ENCODE results near the gene FANCM.
"Not testable (repeated sequence)": the region's sequence is repeated elsewhere in the genome, so short reads cannot be mapped to it uniquely, and the experiment has no call there.

Gene FANCM

DNA sequence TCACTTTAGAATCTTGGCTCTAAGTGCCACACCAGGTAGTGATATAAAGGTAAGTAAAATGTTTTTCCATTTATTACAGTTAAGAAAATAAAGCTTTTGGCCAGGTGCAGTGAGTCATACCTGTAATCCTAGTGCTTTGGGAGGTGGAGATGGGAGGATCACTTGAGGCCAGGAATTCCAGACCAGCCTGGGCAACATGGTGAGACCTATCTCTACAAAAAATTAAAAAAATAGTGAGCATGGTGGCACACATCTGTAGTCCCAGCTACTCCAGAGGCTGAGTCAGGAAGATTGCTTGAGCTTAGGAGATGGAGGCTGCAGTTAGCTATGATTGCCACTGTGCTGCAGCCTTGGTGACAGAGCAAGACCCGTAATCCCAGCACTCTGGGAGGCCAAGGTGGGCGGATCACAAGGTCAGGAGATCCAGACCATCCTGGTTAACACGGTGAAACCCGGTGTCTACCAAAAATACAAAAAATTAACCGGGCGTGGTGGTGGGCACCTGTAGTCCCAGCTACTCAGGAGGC lies 5.0 kb downstream of the FANCM start:
- no peak for DNase-seq (ENCODE audit: low read depth)

DNA sequence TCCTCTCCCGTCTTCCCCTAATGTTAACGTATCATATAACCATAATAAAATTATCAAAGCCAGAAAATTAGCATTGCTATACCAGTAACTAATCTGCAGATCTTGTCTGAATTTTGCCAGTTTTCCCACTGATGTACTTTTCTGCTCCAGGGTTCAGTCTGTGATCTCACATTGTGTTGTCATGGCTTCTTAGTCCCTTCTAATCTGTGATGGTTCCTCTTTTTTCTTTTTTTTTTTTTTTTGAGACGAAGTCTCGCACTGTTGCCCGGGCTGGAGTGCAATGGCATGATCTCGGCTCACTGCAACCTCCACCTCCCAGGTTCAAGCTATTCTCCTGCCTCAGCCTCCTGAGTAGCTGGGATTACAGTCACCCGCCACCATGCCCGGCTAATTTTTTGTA lies 6.4 kb downstream of the FANCM start:
- not testable (repeated sequence) for DNase-seq (ENCODE audit: low read depth)

DNA sequence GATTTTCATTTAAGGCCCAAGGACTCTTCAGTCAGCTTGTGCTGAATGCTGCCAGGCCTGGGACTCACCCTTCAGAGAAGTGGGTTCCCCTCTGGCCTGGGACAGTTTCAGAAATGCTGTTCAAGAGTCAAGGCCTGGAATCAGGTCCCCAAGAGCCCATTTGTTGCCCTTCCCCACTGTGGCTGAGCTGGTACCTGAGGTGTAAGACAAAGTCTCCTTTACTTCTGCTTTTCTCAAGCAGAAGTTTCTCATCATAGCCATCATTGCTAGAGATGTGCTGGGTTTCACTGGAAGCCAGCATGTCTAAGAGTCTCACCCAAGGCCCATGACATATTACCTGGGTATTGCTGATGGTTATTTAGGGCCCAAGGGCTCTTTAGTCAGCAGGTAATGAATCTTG lies 8.9 kb downstream of the FANCM start:
- no peak for DNase-seq (ENCODE audit: low read depth)

DNA sequence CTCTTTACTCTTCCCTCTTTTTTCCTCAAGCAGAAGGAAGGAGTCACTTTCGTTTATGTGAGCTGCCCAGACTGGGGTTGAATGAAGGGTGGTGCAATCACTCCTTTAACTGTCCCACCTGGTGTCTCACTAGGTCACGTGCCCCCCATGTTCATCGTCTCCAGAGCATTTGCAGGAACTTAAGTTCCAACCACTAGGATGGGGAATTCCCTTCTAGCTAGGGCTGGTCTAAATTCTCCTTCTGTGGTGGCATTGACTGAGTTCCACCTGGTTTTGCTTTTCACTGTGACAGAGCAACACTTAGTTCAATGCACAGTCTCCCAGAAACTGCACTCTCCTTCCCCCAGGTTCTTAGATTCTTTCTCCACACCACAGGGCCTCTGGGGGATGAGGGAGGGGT lies 9.5 kb downstream of the FANCM start:
- no peak for DNase-seq (ENCODE audit: low read depth)

DNA sequence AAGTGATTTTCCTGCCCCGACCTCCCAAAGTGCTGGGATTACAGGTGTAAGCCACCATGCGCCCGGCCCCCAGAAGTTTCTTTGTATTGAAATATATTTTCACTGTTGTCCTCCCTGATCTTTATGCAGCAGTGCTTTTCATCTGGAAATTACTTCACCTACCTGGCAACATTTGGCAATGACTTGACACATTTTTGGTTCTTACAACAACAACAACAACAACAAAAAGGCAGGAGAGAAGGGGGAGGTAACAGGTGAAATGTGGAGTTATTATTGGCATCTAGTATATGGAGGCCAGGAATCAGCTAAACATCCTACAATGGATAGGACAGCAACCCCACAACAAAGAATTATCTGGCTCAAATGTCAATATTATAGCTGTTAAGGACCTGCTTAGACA lies 13.9 kb downstream of the FANCM start:
- DNase-seq (ENCODE audit: low read depth), result no peak

DNA sequence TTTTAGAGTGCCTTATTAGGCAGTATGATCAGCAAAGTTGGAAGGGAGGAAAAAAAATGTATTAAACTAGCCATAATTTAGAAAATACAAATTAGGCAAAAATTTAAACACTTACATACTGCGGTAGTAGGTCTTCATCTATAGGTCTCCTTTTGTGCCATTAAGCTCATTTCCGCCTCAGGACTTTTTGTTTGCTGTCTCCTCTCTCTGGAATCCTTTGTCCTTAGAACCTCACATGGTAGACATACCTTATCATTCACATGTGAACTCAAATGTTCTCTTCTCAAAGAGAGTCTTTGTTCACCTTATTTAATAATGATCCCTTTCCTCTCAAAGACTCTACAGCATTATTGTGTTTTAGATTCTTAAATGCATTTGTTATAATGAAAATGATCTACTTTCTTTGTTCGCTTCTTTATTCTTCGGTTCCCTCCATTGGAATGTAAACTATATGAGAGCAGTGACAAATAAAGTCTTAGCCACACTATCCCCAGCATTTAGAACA lies 14.7 kb downstream of the FANCM start:
- no peak for DNase-seq (ENCODE audit: low read depth)

DNA sequence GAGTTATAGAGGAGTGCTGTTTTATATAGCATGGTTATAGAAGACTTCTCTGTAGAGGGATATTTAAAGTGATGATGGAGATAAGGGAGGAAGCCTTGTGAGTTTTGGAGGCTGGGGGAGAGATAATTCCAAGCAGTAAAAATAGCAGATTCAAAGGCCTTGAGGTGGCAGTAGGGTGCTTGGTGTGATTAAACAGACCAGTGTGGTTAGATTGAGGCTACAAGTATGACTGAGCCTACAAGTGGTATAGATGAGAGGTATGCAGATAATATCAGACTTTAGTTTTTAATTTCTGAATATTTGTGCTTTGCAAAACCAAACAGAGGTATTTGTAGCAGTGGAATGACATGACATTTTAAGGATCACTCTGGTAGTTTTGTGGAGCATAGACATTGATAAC lies 20.3 kb downstream of the FANCM start:
- DNase-seq (ENCODE audit: low read depth), result no peak

DNA sequence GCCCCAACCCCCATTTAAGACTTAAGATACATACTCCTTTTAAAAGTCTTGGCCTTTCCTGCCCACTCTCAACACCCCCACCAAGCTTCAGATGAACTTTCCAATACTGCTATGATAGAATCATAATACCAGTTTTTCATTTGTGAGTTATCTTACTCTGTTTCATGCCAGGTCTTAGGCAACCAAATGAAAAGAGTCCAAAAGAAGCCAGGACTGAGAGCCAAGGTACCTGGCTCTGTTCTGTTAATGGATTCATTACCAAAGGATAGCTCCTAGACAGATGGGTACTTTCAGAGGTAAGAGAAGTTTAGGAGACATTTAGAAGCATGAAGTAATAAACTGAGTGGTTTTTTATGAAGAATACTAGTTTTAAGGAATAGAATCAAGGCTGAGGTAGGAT lies 34.2 kb downstream of the FANCM start:
- no peak for DNase-seq (ENCODE audit: low read depth)

DNA sequence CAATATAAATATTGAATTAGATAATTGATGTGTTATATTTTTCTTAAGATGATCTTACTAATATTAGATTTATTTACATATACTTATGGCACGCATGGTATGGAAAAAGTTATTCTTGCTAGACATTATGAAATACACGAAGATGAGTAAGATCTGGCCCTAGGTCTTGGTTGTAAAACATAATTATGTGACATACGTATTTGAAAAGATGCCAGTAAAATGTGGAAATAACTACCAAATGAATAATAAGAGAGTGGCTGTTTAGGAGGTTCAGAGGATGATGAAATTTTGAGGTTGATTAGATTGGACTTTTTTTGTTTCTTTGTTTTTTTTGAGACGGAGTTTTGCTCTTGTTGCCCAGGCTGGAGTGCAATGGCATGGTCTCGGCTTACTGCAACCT lies 41.3 kb downstream of the FANCM start:
- DNase-seq (ENCODE audit: low read depth), result no peak

DNA sequence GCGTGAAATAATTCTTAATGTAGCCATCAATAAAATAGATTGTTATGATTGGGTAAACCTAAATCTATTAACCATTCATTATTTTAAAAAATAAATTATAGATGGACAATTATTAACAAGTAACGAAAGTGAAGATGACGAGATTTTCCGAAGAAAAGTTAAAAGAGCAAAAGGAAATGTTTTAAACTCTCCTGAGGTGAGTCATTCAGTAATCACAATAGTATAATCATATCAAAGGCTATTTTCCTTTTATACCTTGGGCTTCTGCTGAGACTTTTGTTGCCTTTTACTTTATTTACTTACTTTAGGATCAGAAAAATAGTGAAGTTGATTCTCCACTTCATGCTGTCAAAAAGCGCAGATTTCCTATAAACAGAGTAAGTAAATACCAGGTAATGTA lies 45.6 kb downstream of the FANCM start:
- no peak for DNase-seq (ENCODE audit: low read depth)

DNA sequence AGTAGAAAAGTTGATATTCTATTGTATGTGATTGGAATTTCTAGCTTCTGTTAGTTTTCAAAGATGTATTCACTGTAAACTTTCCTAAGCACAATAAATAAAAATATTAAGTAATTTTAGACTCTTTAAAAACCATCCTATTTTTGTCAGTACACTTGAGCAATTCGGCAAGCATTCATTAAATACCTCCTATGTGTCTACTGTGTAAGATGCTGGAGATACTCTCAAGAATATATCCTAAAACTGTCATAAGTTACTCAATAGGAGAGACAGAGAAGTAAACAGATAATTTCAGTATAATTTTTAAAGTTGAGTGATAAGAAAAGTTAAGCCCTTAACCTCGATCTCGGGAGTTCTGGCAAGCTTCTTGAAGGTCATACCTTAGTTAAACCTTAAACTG lies 46.1 kb downstream of the FANCM start:
- DNase-seq (ENCODE audit: low read depth), result no peak

DNA sequence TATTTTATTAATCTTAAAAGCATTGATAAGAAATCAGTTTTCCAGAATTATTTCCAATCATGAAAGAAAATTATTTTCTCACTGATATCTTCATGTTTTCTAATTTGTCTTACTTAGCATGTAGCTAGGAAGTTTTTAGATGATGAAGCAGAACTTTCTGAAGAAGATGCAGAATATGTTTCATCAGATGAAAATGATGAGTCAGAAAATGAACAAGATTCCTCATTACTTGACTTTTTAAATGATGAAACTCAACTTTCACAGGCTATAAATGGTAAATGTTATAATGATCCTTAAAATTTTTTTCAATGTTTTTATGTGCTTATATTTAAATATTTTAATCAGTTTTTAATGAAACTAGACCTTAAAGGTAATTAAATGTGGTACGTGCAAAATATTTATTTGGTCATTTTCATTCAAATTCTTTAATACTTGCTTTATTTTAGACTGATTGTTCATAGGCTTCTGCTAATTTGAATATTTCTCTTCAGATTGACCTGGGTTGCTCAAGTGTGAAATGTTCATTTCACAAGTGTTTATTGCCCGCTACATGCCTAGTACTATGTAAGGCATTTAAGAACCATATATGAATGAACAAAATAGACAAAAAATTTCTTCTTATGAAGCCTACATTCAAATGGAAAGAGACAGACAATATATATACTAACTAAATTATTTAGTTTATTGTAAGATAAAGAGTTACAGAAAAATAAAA lies 49.5 kb downstream of the FANCM start:
- no peak for DNase-seq (ENCODE audit: low read depth)

DNA sequence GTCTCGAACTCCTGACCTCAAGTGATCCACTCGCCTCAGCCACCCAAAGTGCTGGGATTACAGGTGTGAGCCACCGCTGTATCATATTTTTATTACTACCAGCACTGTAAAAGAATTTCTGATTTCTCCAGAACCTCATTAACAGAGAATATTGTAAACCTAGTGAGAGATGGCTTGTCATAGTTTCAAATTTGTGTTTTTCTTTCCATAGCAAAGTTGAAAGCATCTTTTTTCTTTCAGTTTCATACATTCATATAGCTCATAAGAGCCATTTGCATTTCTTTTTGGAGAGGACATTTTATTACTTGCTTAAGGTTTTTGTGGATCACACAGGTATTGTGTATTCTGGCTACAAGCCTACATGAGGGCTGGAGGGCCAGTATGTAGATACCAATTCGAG lies 59.2 kb downstream of the FANCM start:
- no peak for DNase-seq (ENCODE audit: low read depth)

DNA sequence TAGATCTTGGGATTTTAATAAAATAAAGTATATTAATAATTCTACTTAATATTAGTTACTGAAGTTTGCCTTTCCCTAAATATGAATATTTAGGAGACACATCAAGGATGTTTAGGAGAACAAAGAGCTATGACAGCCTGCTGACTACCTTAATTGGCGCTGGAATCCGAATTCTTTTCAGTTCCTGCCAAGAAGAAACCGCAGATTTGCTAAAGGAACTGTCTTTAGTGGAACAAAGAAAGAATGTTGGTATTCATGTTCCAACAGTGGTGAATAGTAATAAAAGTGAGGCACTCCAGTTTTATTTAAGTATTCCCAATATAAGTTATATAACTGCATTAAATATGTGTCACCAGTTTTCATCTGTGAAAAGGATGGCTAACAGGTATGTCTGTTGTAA lies 62.8 kb downstream of the FANCM start:
- DNase-seq (ENCODE audit: low read depth), result no peak

DNA sequence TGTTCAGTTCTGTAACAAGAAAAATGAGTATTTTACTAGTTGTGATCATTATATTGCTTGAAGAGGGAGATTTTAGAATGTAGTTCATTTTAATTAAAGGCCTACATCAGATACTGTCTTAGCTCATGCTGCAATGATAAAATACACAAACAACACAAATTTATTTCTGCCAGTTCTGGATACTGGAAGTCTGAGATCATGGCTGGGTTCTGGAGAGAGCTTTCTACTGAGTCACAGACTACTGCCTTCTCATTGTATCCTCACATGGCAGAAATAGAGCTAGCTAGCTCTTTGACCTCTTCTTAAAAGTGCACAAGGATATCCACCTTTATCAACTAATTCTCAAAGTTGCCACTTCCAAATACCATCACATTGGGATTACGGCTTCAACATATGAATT lies 63.5 kb downstream of the FANCM start:
- DNase-seq (ENCODE audit: low read depth), result no peak

DNA sequence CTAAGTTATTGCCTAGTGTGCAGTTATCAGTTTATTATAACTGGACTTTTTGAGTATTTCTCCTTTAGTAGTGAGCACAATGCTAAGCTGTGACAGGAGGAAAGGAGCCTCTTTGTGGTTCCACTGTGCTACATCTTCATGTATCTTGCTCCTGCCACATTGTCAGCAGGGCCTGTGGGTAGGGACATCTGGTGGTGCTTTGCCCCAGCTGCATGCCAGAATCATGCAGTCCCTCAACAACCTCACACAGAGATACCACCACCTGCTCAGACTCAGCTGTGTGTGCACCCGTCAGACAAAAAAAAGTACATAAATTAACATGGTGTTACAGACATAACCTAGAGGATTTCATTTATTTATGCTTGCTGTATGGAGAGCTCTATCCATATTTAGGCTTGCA lies 66.2 kb downstream of the FANCM start:
- no peak for DNase-seq (ENCODE audit: low read depth)

DNA sequence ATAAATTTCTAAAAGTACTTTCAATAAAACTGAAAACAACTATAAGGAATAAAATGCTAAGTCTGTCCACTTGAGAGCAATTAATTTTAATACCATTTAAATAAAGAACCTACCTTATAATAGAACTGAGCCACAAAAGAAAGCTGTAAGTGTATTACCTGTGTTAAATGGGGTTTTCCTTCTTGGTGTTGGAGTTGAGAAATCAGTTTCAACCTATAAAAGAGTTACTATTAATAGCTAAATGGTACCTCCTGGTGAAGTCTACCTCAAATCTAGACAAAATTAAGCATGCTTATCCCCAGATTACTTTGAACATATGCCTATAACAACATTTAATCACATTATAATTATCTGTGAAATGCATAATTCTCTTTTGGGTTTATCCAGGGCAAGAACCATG lies 68.5 kb downstream of the FANCM start:
- DNase-seq (ENCODE audit: low read depth), result no peak

DNA sequence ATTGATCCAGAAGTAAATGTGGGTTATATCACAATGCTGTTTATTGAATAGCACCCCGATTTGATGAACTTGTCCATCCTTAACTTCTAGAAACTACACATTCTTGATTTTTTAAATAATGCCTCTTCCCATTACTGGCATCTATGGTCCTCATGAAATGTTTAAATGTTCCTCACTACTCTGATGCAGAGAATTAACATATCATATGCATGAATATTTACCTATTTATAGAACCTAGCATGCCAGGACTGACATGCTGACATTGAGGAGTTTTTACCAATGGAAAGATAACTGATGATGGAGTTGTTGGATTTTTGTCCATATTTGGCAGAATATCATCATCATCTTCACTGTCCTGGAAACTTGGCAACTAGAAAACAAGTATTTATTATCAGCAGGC lies 74.4 kb downstream of the FANCM start:
- DNase-seq (ENCODE audit: low read depth), result no peak

DNA sequence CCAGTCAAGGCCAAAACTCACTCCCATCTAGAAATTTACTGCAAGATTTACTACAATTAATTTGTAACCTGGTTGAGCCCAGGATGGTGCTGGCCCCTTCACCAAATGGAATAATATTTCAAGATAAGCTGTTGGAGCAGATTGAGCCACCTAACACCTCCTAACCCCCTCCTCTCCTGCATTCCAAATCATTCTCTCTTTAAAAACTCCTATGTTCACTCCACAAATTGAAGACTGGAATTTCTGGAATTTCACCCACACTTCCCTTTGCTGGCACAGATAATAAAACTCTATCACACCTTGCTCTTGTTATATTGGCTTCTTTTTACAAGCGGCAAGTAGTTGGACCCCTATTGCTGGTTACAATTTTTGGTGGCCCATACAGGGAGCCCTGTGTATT lies 75.6 kb downstream of the FANCM start:
- no peak for DNase-seq (ENCODE audit: low read depth)

DNA sequence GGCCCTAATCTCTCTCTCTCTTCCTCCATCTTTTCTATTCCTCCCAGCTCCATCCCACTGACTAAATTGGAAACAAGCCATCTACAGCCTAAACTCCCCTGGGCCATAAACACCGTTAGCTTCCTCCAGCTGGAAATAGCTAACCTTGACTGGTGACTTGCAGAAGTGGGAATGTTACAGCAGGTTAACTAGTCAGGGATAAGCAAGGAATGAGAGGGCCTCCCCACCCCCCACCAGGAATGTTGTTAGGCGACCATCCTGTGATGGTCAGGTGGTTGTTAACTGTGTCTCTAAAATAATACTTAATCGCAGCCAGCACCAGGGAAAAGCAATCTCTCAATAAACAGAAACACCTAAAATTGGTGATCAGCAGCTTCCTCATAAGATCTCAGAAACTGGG lies 76.5 kb downstream of the FANCM start:
- DNase-seq (ENCODE audit: low read depth), result no peak

DNA sequence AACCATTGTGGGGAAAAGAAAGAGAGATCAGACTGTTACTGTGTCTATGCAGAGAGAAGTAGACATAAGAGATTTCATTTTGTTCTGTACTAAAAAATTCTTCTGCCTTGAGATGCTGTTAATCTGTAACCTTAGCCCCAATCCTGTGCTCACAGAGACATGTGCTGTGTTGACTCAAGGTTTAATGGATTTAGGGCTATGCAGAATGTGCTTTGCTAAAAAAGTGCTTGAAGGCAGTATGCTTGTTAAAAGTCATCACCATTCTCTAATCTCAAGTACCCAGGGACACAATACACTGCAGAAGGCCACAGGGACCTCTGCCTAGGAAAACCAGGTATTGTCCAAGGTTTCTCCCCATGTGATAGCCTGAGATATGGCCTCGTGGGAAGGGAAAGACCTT lies 78.0 kb downstream of the FANCM start:
- DNase-seq (ENCODE audit: low read depth), result not testable (repeated sequence)

DNA sequence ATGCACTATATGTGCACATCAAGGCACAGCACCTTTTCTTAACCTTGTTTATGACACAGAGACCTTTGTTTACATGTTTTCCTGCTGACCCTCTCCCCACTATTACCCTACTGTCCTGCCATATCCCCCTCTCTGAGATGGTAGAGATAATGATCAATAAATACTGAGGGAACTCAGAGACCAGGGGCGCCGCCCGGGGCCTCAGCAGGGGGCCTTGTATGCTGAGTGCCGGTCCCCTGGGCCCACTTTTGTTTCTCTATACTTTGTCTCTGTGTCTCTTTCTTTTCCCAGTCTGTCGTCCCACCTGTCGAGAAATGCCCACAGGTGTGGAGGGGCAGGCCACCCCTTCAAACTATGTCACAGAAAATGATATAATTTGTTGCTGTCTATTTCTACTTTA lies 78.6 kb downstream of the FANCM start:
- DNase-seq (ENCODE audit: low read depth), result not testable (repeated sequence)

DNA sequence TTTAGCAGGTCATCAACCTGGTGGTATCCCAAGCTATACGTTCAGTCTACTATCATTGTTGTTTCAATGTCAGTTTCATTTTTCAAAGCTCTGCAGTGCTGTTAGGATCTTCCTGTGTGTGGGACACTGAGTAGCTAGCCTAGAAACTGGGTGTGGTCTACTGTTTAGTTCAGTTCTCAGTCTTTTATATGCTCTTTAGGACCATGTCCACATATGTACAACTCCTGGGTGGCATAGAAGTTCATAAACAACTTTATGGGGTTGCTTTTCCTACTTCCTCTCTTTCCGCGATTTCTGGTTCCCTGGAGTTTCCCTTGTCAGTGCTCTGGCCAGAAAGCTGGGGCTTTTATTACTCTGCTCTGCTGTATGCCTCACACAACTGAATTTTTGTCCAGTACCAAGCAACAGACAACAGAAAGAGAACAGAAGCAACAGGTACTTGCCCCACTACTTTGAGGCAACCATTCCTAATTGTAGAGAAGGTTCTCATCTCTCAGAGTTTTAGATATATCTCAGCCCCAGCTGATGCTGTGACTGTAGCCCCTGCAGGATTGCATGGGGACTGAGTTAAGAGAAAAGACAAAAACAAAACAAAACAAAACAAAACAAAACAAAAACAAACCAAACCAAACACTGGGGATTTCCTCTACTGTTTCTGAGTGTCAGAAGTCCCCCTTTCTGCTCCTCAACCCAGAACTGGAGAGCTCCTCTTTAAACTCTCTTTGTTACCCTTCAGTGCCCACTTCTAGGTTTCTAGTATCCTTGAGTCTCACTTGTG lies 86.9 kb downstream of the FANCM start:
- DNase-seq (ENCODE audit: low read depth), result no peak
